Hematopoietic multipotent progenitor cell treated with erythropoietin and hydrocortisone succinate and interleukin-3 and kit ligand, for 17 days (in vitro differentiated cells): Measurements from ENCODE around the gene KRTAP2-3.
"Not testable (repeated sequence)": the region's sequence is repeated elsewhere in the genome, so short reads cannot be mapped to it uniquely, and the experiment has no call there.

ENCODE experiments used
- DNase-seq: peaks from one replicate; pipeline ENCODE4 v3.0.0-alpha.2; 2015; ENCODE audit warnings: low spot score

Gene KRTAP2-3, protein sequence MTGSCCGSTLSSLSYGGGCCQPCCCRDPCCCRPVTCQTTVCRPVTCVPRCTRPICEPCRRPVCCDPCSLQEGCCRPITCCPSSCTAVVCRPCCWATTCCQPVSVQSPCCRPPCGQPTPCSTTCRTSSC

GRCh38 chr17:41060052-41060604 lies at the start of gene KRTAP2-3:
Gene KRTAP2-3, minus strand, starts transcription at chr17:41060114. Its CDS starts 64 bp downstream, at chr17:41060050.
- no peak for DNase-seq

GRCh38 chr17:41108728-41109386 lies 48.9 kb upstream of the KRTAP2-3 start:
- DNase-seq: not testable (repeated sequence)

DNA sequence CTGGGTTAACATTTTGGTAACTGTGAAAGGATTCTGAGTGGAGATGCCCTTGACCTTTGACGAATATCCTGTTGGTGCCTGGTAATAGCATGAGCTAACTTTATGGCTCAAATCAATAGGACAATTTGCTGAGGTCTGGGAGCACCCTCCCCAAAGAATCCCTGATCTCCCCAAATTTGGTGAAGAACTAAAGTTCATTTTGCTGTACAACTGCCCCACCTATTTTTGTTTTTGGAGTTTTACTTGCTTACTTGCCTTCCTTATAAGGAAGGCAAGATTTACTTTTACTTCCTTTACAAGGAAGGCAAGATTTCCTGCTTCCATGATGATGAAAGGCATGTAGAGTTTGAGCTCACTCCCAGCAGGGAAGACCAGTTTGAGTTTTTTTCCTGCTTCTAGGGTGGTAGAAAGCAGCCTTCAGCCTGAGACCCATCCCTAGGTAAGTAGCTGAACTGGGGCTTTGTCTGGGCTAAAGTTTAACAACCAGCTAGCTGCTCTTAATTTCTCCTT lies 48.1 kb upstream of the KRTAP2-3 start:
- DNase-seq: no peak

DNA sequence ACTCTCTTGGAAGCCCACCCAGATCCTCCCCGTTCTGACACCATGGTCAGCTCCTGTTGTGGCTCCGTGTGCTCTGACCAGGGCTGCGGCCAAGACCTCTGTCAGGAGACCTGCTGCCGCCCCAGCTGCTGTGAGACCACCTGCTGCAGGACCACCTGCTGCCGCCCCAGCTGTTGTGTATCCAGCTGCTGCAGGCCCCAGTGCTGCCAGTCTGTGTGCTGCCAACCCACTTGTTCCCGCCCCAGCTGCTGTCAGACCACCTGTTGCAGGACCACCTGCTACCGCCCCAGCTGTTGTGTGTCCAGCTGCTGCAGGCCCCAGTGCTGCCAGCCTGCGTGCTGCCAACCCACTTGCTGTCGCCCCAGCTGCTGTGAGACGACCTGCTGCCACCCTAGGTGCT lies 45.4 kb upstream of the KRTAP2-3 start, which contains the start of gene KRTAP4-9:
Gene KRTAP4-9, plus strand, starts transcription at position 43 of the 400 bp plus-strand sequence. Its CDS starts 0 bp downstream, at position 43.
- not testable (repeated sequence) for DNase-seq

DNA sequence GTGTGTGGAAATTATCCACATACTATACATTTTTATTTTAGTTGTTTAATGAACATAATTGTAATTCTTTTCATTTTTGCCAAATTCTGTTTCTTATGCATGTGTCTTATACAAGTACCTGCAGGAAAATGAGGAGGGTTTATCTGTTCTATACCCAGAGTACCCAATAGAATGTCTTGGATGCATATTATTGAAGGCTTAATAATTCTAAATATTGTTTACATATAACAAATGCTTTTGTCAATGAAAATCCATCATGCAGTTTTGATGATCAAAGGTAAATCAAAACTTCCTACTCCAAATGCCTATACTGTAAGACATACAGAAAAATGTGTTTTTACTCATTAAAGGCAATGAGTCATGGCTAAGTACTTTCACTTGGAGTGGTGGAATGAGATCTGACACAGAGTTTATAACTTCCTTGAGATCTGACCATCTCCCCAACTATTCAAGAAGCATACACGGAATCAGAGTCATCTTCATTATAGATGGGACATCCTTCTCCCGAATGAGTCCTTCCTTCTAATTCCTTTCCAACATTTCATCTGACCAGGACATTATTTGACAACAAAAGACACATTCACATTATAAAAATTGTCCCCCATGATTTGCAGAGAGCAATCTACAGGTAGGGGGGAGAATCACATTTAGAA lies 44.6 kb upstream of the KRTAP2-3 start:
- DNase-seq: not testable (repeated sequence)

- DNase-seq: no peak
Observed at GRCh38 chr17:41103896-41104295, 44.0 kb upstream of the KRTAP2-3 start.

GRCh38 chr17:41101586-41102259 lies 41.8 kb upstream of the KRTAP2-3 start, which contains the start of gene KRTAP4-16:
Gene KRTAP4-16, minus strand, starts transcription at chr17:41102209. Its CDS starts 0 bp downstream, at chr17:41102209.
- no peak for DNase-seq

DNA sequence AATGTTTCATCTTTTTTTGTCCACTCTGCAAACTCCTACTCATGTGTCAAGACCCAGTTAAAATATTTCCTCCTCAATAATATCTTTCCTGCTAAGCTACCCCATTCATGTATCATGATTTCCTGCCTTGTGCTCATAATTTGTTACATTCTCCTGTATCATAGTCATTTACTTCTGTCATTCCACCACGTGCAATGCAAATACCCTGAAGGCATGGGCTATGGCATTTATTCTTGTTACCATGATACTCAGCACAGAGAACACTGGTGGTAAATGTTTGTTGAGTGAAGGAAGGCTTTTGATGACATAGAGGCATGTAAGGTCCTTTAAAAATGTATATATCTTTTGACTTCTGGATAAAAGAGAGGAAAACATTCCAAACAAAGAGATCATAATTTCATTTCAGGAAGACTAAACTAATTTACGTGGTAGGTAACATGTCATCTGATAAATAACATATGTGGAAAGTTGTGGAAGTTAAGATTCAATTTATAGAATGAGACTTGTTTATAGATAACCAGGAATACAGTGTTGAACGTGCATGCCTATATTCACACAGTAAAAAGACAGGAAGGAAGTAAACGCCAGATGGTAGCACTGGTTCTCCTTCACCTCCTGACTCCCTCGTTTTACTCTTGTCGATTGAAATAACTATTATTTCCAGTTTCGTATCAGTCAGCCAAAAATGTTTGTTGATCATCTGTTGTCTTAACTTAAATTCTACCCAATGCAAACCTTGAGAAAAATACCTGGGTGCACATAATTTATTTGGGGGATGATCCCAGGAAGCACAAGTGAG lies 40.0 kb upstream of the KRTAP2-3 start:
- not testable (repeated sequence) for DNase-seq

- no peak for DNase-seq
Observed at GRCh38 chr17:41098481-41098880, 38.6 kb upstream of the KRTAP2-3 start.

- no peak for DNase-seq
Observed at GRCh38 chr17:41098042-41098441, 38.1 kb upstream of the KRTAP2-3 start, which contains the start of gene KRTAP4-8. Gene KRTAP4-8, minus strand, starts transcription at chr17:41098142. Its CDS starts 58 bp downstream, at chr17:41098084.

DNA sequence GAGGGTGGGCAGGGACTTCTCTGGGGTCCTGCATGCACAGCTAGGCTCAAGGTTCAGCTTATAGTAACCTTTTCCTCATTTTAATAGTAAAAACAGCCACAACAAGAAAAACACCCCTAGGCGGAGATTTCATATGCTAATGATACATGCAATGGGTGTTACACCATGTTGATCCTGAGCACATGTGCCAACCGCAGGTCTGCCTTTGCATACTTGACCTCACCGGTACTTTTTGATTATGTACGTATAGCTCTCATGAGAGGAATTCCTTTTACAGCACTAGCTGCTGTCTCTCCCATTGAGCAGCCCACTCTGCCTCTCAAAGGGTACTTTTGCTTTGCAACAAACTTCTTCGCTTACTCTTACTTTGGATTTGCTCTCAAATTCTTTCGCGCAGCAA lies 36.1 kb upstream of the KRTAP2-3 start:
- DNase-seq: no peak

DNA sequence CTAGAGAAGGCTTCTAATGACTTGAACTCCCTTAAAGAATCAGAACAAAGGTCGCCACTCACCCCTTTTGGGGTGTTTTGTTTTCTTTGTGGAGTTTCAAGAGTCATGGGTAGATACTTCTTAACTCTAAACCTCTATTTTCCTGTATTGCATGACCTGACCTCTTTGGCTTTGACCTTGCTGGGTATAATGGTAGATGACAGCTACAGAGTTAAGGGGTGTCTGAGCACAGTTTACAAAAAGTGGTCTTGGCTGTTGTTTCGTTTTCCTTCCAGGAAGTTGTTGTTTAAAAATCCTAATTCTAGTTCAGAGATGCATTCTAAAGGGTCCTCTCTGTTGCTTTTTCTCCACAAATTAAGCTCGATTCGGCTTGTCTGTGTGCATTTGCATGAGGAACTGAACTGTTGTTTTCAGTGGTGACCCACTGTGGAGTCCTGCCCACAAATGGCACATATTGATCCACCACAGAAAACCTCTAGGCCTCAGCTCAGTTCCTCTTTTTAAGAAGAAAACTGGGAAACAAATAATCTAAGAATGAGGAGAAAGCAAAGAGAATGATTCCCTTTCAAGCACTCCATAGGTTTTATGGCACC lies 28.9 kb upstream of the KRTAP2-3 start:
- DNase-seq: not testable (repeated sequence)

GRCh38 chr17:41084100-41084856 lies 24.4 kb upstream of the KRTAP2-3 start, which contains the start of gene KRTAP4-7:
Gene KRTAP4-7, plus strand, starts transcription at chr17:41084150. Its CDS starts 57 bp downstream, at chr17:41084207.
- not testable (repeated sequence) for DNase-seq

- DNase-seq: not testable (repeated sequence)
Observed at GRCh38 chr17:41083427-41083826, 23.5 kb upstream of the KRTAP2-3 start.

DNA sequence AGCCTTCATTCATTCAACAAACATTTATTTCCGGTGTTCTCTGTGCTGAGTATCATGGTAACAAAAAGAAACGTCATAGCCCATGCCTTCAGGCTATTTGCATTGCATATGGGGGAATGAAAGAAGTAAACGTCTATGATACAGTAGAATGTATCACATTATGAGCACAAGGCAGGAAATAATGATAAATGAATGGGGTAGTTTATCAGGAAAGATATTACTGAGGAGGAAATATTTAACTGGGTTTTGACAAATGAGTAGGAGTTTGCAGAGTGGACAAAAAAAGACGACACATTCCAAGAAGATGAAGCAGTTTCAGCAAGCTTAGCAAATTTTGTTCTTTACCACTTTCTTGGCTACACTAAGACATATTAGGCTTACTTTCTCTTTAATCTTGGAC lies 22.7 kb upstream of the KRTAP2-3 start:
- DNase-seq: no peak

DNA sequence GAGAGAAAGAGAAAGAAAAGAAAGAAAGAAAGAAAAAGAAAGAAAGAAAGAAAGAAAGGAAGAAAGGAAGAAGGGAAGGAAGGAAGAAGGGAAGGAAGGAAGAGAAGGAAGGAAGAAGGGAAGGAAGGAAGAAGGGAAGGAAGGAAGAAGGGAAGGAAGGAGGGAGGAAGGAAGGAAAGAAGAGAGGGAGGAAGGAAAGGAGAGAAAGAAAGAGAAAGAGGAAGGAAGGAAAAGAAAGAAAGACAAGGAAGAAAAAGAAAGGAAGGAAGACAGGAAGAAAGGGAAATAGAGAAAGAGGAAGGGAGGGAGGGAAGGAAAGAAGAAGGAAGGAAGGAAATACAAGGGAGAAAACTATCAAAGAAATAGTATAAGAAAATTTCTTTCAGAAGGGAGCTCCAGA lies 16.9 kb upstream of the KRTAP2-3 start:
- DNase-seq: no peak

DNA sequence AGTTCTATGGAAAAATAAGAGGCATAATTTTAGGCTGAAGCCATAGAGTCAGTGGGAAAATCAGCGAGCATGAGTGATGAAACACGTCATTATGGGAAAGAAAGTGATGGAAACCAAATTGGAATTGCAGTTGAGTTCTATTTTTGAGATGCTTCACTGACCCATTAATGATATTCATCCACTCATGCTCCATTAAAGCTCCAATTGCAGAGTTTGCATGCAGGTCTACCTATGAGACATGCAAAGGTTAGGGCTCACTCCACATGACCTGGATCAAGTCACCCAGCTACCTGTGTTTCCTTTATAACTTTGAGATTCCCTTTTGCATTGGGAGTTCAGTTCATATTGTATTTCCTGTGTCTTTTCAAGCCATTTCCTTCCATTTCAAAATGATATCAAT lies 13.8 kb upstream of the KRTAP2-3 start:
- no peak for DNase-seq

- no peak for DNase-seq
Observed at GRCh38 chr17:41071606-41072360, 11.9 kb upstream of the KRTAP2-3 start.

DNA sequence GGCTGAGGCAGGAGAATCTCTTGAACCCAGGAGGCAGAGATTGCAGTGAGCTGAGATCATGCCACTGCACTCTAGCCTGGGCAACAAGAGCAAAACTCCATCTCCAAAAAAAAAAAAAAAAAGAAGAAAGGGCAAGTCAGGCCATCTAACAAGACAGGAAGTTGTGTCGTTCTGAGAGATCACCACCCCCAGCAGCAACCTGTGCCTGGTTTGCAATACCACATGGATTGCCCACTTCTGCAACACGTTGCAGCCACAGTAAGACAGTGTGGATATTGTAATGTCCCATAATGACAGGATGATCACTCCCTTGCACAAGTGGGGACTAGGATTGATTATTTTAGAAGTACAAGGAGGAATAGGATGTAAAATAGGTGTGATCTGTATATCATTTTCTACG lies 9.1 kb upstream of the KRTAP2-3 start:
- no peak for DNase-seq
